H1 (cell line): ENCODE data around the gene LCAT. TPM values are rescaled to one million over a fixed set of nuclear protein-coding genes. Genes with fewer than 3 reads are reported as not detected.

Experiments used
- CTCF ChIA-PET: fragments of 300-600 bp; sonication (Branson Sonifier 250); formaldehyde crosslinking; loops from one replicate; lab custom pipeline; 2021; ENCODE audit not compliant: partially characterized antibody; lab: Charles Lee
- POLR2A ChIA-PET: fragments of 300-600 bp; sonication (Branson Sonifier 250); formaldehyde crosslinking; loops from one replicate; lab custom pipeline; 2021; ENCODE audit warnings: inconsistent platforms; ENCODE audit not compliant: partially characterized antibody; lab: Charles Lee
- DNase-seq, 2 experiments: peaks; one replicate each; pipeline versions ENCODE4 v3.0.0 to v3.0.0-alpha.2; 2010 to 2022; ENCODE audit warnings: low spot score in 2 of 2, low read depth in 1 of 2, mixed read lengths in 1 of 2
- FAIRE-seq: peaks from 2 replicates; lab custom pipeline; 2011; peaks lifted over from hg19 to GRCh38; lab: Jason Lieb, UNC
- H2AFZ ChIP-seq: 2 replicates; pipeline ENCODE4 v1.8.1; 2012; ENCODE audit warnings: low read length, inconsistent platforms
- H2AK5ac ChIP-seq: 2 replicates; pipeline ENCODE4 v1.6.1; 2013; ENCODE audit warnings: low read depth, low read length
- H2BK120ac ChIP-seq: replicated peaks from 2 replicates; pipeline ENCODE3; 2013; ENCODE audit warnings: low read depth, low read length, inconsistent platforms
- H2BK12ac ChIP-seq: 2 replicates; pipeline ENCODE4 v1.6.1; 2013; ENCODE audit warnings: low read depth, low read length
- H2BK15ac ChIP-seq: 2 replicates; pipeline ENCODE4 v1.6.1; 2013; ENCODE audit warnings: low read length
- H2BK20ac ChIP-seq: 2 replicates; pipeline ENCODE4 v1.6.1; 2013; ENCODE audit warnings: low read length
- H2BK5ac ChIP-seq: 2 replicates; pipeline ENCODE4 v1.6.1; 2013; ENCODE audit warnings: low read depth, low read length
- H3K14ac ChIP-seq: 2 replicates; pipeline ENCODE4 v1.6.1; 2013; ENCODE audit warnings: inconsistent platforms; ENCODE audit not compliant: insufficient read length
- H3K18ac ChIP-seq: 2 replicates; pipeline ENCODE4 v1.6.1; 2013; ENCODE audit warnings: low read length; ENCODE audit errors: extremely low read depth
- H3K23ac ChIP-seq: 2 replicates; pipeline ENCODE4 v1.6.1; 2013; ENCODE audit warnings: inconsistent platforms; ENCODE audit not compliant: insufficient read length
- H3K23me2 ChIP-seq: 2 replicates; pipeline ENCODE4 v1.6.1; 2013; ENCODE audit warnings: low read depth, low read length
- H3K27ac ChIP-seq: 2 replicates; pipeline ENCODE4 v1.6.1; 2011; ENCODE audit warnings: low read depth, low read length, inconsistent platforms
- H3K27me3 ChIP-seq, 4 experiments: replicated peaks in 1 of 4; 1 replicate in 1 of 4; 2 replicates in 3 of 4; pipeline versions ENCODE4 v1.6.1 to v1.8.1; 2011 to 2013; ENCODE audit warnings: low read length in 3 of 4, mild to moderate bottlenecking in 3 of 4, inconsistent platforms in 2 of 4, mixed read lengths in 2 of 4, moderate library complexity in 1 of 4; ENCODE audit not compliant: control insufficient read depth in 3 of 4, insufficient read depth in 3 of 4; ENCODE audit errors: extremely low read depth in 1 of 4
- H3K36me3 ChIP-seq, 4 experiments: 2 replicates each; pipeline versions ENCODE4 v1.6.1 to v1.8.1; 2011 to 2013; ENCODE audit warnings: mild to moderate bottlenecking in 4 of 4, low read length in 3 of 4, moderate library complexity in 2 of 4, control low read depth in 1 of 4, inconsistent platforms in 1 of 4; ENCODE audit not compliant: insufficient read depth in 4 of 4, control insufficient read depth in 2 of 4
- H3K4ac ChIP-seq: replicated peaks from 2 replicates; pipeline ENCODE3; 2013; ENCODE audit warnings: low read length, low read depth, mixed read lengths, inconsistent platforms; ENCODE audit not compliant: insufficient read length
- H3K4me1 ChIP-seq, 4 experiments: replicated peaks in 1 of 4; 1 replicate in 1 of 4; 2 replicates in 3 of 4; pipeline versions ENCODE4 v1.6.1 to v1.8.1; 2011 to 2013; ENCODE audit warnings: low read length in 3 of 4, inconsistent platforms in 2 of 4, mixed read lengths in 1 of 4; ENCODE audit not compliant: insufficient read depth in 4 of 4, control insufficient read depth in 3 of 4
- H3K4me2 ChIP-seq, 2 experiments: 2 replicates each; pipeline versions ENCODE4 v1.6.1 to v1.8.1; 2011 to 2013; ENCODE audit warnings: low read depth in 2 of 2, low read length in 2 of 2, control low read depth in 1 of 2, inconsistent platforms in 1 of 2, mild to moderate bottlenecking in 1 of 2; ENCODE audit not compliant: insufficient read depth in 1 of 2
- H3K4me3 ChIP-seq, 4 experiments: fragments of 200-600, 300-600 bp in 1 of 4; sonication (generic), shearing (Covaris generic), sonication (Bioruptor Twin) in 1 of 4; 2 replicates each; pipeline versions ENCODE4 v1.5.1 to v1.8.1; 2011 to 2016; ENCODE audit warnings: low read length in 4 of 4, low read depth in 3 of 4, control low read depth in 2 of 4, inconsistent platforms in 2 of 4, mild to moderate bottlenecking in 2 of 4, mixed read lengths in 1 of 4, moderate library complexity in 1 of 4; ENCODE audit not compliant: insufficient read depth in 2 of 4; ENCODE audit errors: extremely low read depth in 1 of 4
- H3K56ac ChIP-seq: replicated peaks from 2 replicates; pipeline ENCODE3; 2013; ENCODE audit warnings: low read depth, mild to moderate bottlenecking, mixed read lengths, low read length, inconsistent platforms; ENCODE audit not compliant: insufficient read length
- H3K79me1 ChIP-seq: 2 replicates; pipeline ENCODE4 v1.6.1; 2013; ENCODE audit warnings: low read depth, low read length, control low read depth
- H3K79me2 ChIP-seq, 2 experiments: 2 replicates each; pipeline versions ENCODE4 v1.6.1 to v1.8.1; 2012 to 2013; ENCODE audit warnings: low read length in 2 of 2, mild to moderate bottlenecking in 2 of 2, inconsistent platforms in 1 of 2; ENCODE audit not compliant: insufficient read depth in 2 of 2, control insufficient read depth in 1 of 2
- H3K9ac ChIP-seq, 4 experiments: replicated peaks in 1 of 4; 1 replicate in 1 of 4; 2 replicates in 3 of 4; pipeline versions ENCODE4 v1.6.1 to v1.8.1; 2011 to 2013; ENCODE audit warnings: low read depth in 3 of 4, low read length in 3 of 4, control low read depth in 2 of 4, mild to moderate bottlenecking in 2 of 4, moderate library complexity in 2 of 4, inconsistent platforms in 1 of 4; ENCODE audit errors: extremely low read depth in 1 of 4
- H3K9me3 ChIP-seq, 2 experiments: 2 replicates each; pipeline versions ENCODE4 v1.6.1 to v1.8.1; 2012 to 2013; ENCODE audit warnings: mild to moderate bottlenecking in 2 of 2, moderate library complexity in 2 of 2, control low read depth in 1 of 2, inconsistent platforms in 1 of 2, low read depth in 1 of 2, low read length in 1 of 2, mixed read lengths in 1 of 2; ENCODE audit not compliant: insufficient read depth in 2 of 2
- H4K20me1 ChIP-seq, 2 experiments: replicated peaks in 1 of 2; 2 replicates each; pipeline versions ENCODE3 to v1.8.1; 2011 to 2013; ENCODE audit warnings: inconsistent platforms in 2 of 2, low read length in 2 of 2, mild to moderate bottlenecking in 1 of 2; ENCODE audit not compliant: insufficient read depth in 2 of 2, control insufficient read depth in 1 of 2
- H4K5ac ChIP-seq: 2 replicates; pipeline ENCODE4 v1.6.1; 2013; ENCODE audit warnings: low read length, low read depth, mixed read lengths, inconsistent platforms; ENCODE audit not compliant: insufficient read length
- H4K8ac ChIP-seq: 2 replicates; pipeline ENCODE4 v1.8.0; 2013; ENCODE audit warnings: mild to moderate bottlenecking, moderate library complexity, low read length, inconsistent platforms; ENCODE audit not compliant: insufficient read depth; ENCODE audit errors: extremely low read depth
- H4K91ac ChIP-seq: replicated peaks from 2 replicates; pipeline ENCODE3; 2013; ENCODE audit warnings: low read length, mixed read lengths, inconsistent platforms; ENCODE audit not compliant: insufficient read length
- MAX ChIP-seq: IDR thresholded peaks from 2 replicates; pipeline ENCODE4 v1.6.1; 2012; ENCODE audit warnings: inconsistent platforms
- RFX5 ChIP-seq: IDR thresholded peaks from 2 replicates; pipeline ENCODE4 v1.6.1; 2011; ENCODE audit warnings: low read depth, low read length, improper control_type of control experiment, borderline replicate concordance
- TCF12 ChIP-seq: IDR thresholded peaks from 2 replicates; pipeline ENCODE4 v1.6.1; 2011; ENCODE audit warnings: low read depth, mild to moderate bottlenecking, low read length
- WGBS, 2 experiments: shearing (Covaris generic) in 1 of 2; methylation state at CpG; one replicate each; pipeline versions ENCODE4 v1.1.6 to v1.1.7; 2013 to 2015; ENCODE audit warnings: low lambda C conversion rate in 2 of 2, mixed read lengths in 2 of 2, inconsistent platforms in 1 of 2, low coverage in 1 of 2, missing lambda C conversion rate in 1 of 2; ENCODE audit not compliant: insufficient replicate concordance in 2 of 2, insufficient coverage in 1 of 2, insufficient read length in 1 of 2; ENCODE audit errors: extremely low coverage in 1 of 2, missing lambda C conversion rate in 1 of 2; 5-methylcytosine and 5-hydroxymethylcytosine counted together
- polyA plus RNA-seq, 7 experiments: library from polyadenylated mRNA; depleted of rRNA in 3 of 7; stranded (reverse) in 5 of 7; unstranded in 2 of 7; fragments of >200 nt in 5 of 7; fragments of 200-250 nt in 2 of 7; gene quantifications; 1 replicate in 5 of 7; 2 replicates in 1 of 7; 4 replicates in 1 of 7; pipeline versions ENCODE4 v1.2.1 to v1.2.3, GENCODE V29; 2011 to 2013; ENCODE audit warnings: missing spikeins in 2 of 7, mixed read lengths in 2 of 7
- total RNA-seq: library from RNA; stranded (reverse); fragmentation: NEBNext Ultra II Directional; extraction: Animal tissue kit (Norgen Biotek cat#: 25700); gene quantifications from 2 replicates; pipeline ENCODE4 v1.2.1, GENCODE V29; 2021

Gene LCAT
- total and polyA plus RNA-seq, 2 of the 8 experiments (the other 6 are each of a cell fraction or from before 2014, with no cell fraction given): 9.4 to 19.6 TPM

GRCh38 chr16:67990018-67990386 is 46.1 kb upstream of the LCAT start:
- no peak overlapping the region for H4K8ac ChIP-seq
- H3K9ac ChIP-seq: no peak overlapping the region
- ChIA-PET POLR2A (interaction anchor here (5.1 kb wide), 1 partner anchor 33 kb away, joined by 26 read pairs; the partner anchor contains the start of genes DDX28 and DUS2), CTCF (interaction anchor here (0.6 to 4.1 kb wide), 7 partner anchors 9 to 54 kb away, joined by 3 to 23 read pairs (median 3); partner anchors contain the start of gene DPEP2)
- H2BK15ac ChIP-seq: no peak overlapping the region
- no peaks in the 10 kb centered on the region for H3K36me3 ChIP-seq
- WGBS, 2 experiments: 79% methylated on average over 6 of the region's 6 CpGs; no CpG with 5 or more reads in 1 of the 2 experiments
- H3K18ac ChIP-seq: no peak overlapping the region
- peaks cover 0 to 12% (median 8%) of the 10 kb centered on the region in 4 experiments; a peak in 5 of 7 replicates for H3K27me3 ChIP-seq
- no peak overlapping the region for H4K5ac ChIP-seq
- H2BK5ac ChIP-seq: no peak overlapping the region
- no peaks in the 10 kb centered on the region; the same call in 1 of the 2 replicates for H3K23me2 ChIP-seq
- no peak for TF ChIP-seq MAX
- TF ChIP-seq TCF12: no peak
- TF ChIP-seq RFX5: no peak
- no peak overlapping the region for H2BK12ac ChIP-seq
- H2BK20ac ChIP-seq: no peak overlapping the region
- H4K91ac ChIP-seq: no peak overlapping the region
- H2AK5ac ChIP-seq: no peak overlapping the region
- no peak overlapping the region for H3K4me3 ChIP-seq
- no peak overlapping the region for H2AFZ ChIP-seq
- H3K23ac ChIP-seq: no peak overlapping the region
- H3K9me3 ChIP-seq: no peaks in the 10 kb centered on the region
- H3K56ac ChIP-seq: no peak overlapping the region
- no peak overlapping the region for H3K14ac ChIP-seq
- H3K4me2 ChIP-seq: no peak overlapping the region
- H3K27ac ChIP-seq: no peak overlapping the region
- DNase-seq (no peak), FAIRE-seq (no peak)
- no peaks in the 10 kb centered on the region; a peak in 3 of 7 replicates for H3K4me1 ChIP-seq
- H4K20me1 ChIP-seq: no peaks in the 10 kb centered on the region
- H3K4ac ChIP-seq: no peak overlapping the region
- H3K79me1 ChIP-seq: no peaks in the 10 kb centered on the region; the same call in 1 of the 2 replicates
- H3K79me2 ChIP-seq: no peaks in the 10 kb centered on the region
- H2BK120ac ChIP-seq: no peak overlapping the region
